K562 (cell line): ENCODE results near the gene LPCAT3. TPM values are rescaled to one million over a fixed set of nuclear protein-coding genes. Genes with fewer than 3 reads are reported as not detected.

Experiments
- ATAC-seq: fragments of 200-7000 bp; cut with Tn5 transposase; 3 replicates; pipeline ENCODE4 v1.9.1; 2020; ENCODE audit warnings: moderate library complexity
- BruUV-seq: library from RNA; stranded (reverse); fragments of 400-500 nt; replicated peaks from 2 replicates; lab custom pipeline; 2021; lab: Mats Ljungman, UMichigan
- CTCF ChIA-PET: fragments of 300-600 bp; formaldehyde crosslinking; extraction: SDS; loops from one replicate; lab custom pipeline; 2021; ENCODE audit warnings: low intra/inter-chr PET ratio; lab: Yijun Ruan, JAX
- POLR2A ChIA-PET: fragments of 300-600, 350-650 bp; sonication (Branson Sonifier 250); formaldehyde crosslinking; extraction: SDS; loops from one replicate; lab custom pipeline; 2021; ENCODE audit warnings: antibody characterized with exemption, inconsistent platforms; lab: Yijun Ruan, JAX
- DNase-seq, 4 experiments: peaks; one replicate each; pipeline versions ENCODE4 v3.0.0 to v3.0.0-alpha.2; 2011 to 2018; ENCODE audit warnings: low spot score in 3 of 4, mixed read lengths in 3 of 4; ENCODE audit errors: extremely low read depth in 1 of 4
- FAIRE-seq: peaks from 2 replicates; lab custom pipeline; 2011; peaks lifted over from hg19 to GRCh38; lab: Jason Lieb, UNC
- H2AFZ ChIP-seq: 2 replicates; pipeline ENCODE4 v1.6.0; 2011; ENCODE audit warnings: low read depth, low read length, control low read depth, inconsistent platforms
- H3K27ac ChIP-seq: fragments of 200-600 bp; 3 replicates; pipeline ENCODE4 v1.8.0; 2011; ENCODE audit warnings: low read depth, mild to moderate bottlenecking, control low read depth, inconsistent platforms, low read length, moderate library complexity, mixed read lengths; ENCODE audit errors: extremely low read depth
- H3K27me3 ChIP-seq, 2 experiments: fragments of 300-600 bp in 1 of 2; 2 replicates in 1 of 2; 3 replicates in 1 of 2; pipeline versions ENCODE4 v1.6.0 to v1.8.0; 2011; ENCODE audit warnings: inconsistent platforms in 2 of 2, low read length in 2 of 2, mild to moderate bottlenecking in 1 of 2, mixed read lengths in 1 of 2, moderate library complexity in 1 of 2; ENCODE audit not compliant: control insufficient read depth in 2 of 2, insufficient read depth in 2 of 2
- H3K36me3 ChIP-seq: fragments of 300-600 bp; 3 replicates; pipeline ENCODE4 v1.8.0; 2011; ENCODE audit warnings: mild to moderate bottlenecking, low read length, inconsistent platforms; ENCODE audit not compliant: control insufficient read depth, insufficient read depth
- H3K4me1 ChIP-seq, 2 experiments: fragments of 200-600 bp in 1 of 2; replicated peaks in 1 of 2; 2 replicates in 1 of 2; 3 replicates in 1 of 2; pipeline versions ENCODE4 v1.5.1 to v1.8.0; 2011; ENCODE audit warnings: inconsistent platforms in 2 of 2, low read length in 2 of 2, mild to moderate bottlenecking in 1 of 2, mixed read lengths in 1 of 2, moderate library complexity in 1 of 2; ENCODE audit not compliant: control insufficient read depth in 2 of 2, insufficient read depth in 2 of 2
- H3K4me2 ChIP-seq: 2 replicates; pipeline ENCODE4 v1.6.1; 2011; ENCODE audit warnings: low read length, control low read depth, inconsistent platforms, mixed read lengths; ENCODE audit not compliant: insufficient read depth
- H3K4me3 ChIP-seq: fragments of 200-600 bp; sonication (generic), shearing (Covaris generic); 2 replicates; pipeline ENCODE4 v1.5.1; 2016; ENCODE audit warnings: control low read depth, inconsistent platforms
- H3K79me2 ChIP-seq: fragments of 200-600 bp; 3 replicates; pipeline ENCODE4 v1.8.0; 2011; ENCODE audit warnings: low read length, inconsistent platforms; ENCODE audit not compliant: control insufficient read depth, insufficient read depth
- H3K9ac ChIP-seq, 2 experiments: 2 replicates each; pipeline versions ENCODE4 v1.6.0 to v1.6.1; 2011; ENCODE audit warnings: low read depth in 2 of 2, low read length in 2 of 2, control low read depth in 1 of 2, inconsistent platforms in 1 of 2, mild to moderate bottlenecking in 1 of 2, mixed read lengths in 1 of 2; ENCODE audit not compliant: insufficient read depth in 1 of 2
- H3K9me1 ChIP-seq: one replicate; pipeline ENCODE4 v1.6.0; 2011; ENCODE audit warnings: inconsistent platforms, mild to moderate bottlenecking, low read length, moderate library complexity; ENCODE audit not compliant: control insufficient read depth, insufficient read depth
- H3K9me3 ChIP-seq: replicated peaks from 2 replicates; pipeline ENCODE4 v1.5.1; 2011; ENCODE audit warnings: low read depth, low read length, inconsistent platforms; ENCODE audit not compliant: control insufficient read depth, insufficient read depth
- H4K20me1 ChIP-seq: replicated peaks from 2 replicates; pipeline ENCODE4 v1.6.1; 2011; ENCODE audit warnings: low read length, inconsistent platforms, mixed read lengths; ENCODE audit not compliant: control insufficient read depth, insufficient read depth
- BRF1 ChIP-seq: IDR thresholded peaks from 3 replicates; pipeline ENCODE4 v1.6.1; 2011; ENCODE audit warnings: borderline replicate concordance, mild to moderate bottlenecking; ENCODE audit not compliant: insufficient read length; ENCODE audit errors: extremely low read depth
- CC2D1A ChIP-seq: fragments of 450-650 bp; IDR thresholded peaks from 2 replicates; pipeline ENCODE4 v1.6.1; 2017; ENCODE audit warnings: mild to moderate bottlenecking
- DACH1 ChIP-seq: fragments of 450-650 bp; IDR thresholded peaks from 2 replicates; pipeline ENCODE4 v1.6.1; 2018; ENCODE audit not compliant: partially characterized antibody
- GABPB1 ChIP-seq: sonication (generic); formaldehyde crosslinking; IDR thresholded peaks from 2 replicates; pipeline ENCODE4 v1.8.0; 2022; ENCODE audit warnings: mild to moderate bottlenecking, missing genetic modification reagents
- LCOR ChIP-seq: sonication (generic); formaldehyde crosslinking; IDR thresholded peaks from 2 replicates; pipeline ENCODE4 v1.8.0; 2022; ENCODE audit warnings: mild to moderate bottlenecking, missing genetic modification reagents
- MCM7 ChIP-seq, 2 experiments: fragments of 450-650 bp; IDR thresholded peaks; 2 replicates each; pipeline ENCODE4 v1.6.1; 2016 to 2018
- MTA1 ChIP-seq: fragments of 450-650 bp; IDR thresholded peaks from 2 replicates; pipeline ENCODE4 v1.6.1; 2017; ENCODE audit warnings: borderline replicate concordance
- PTRF ChIP-seq: fragments of 450-650 bp; IDR thresholded peaks from 2 replicates; pipeline ENCODE4 v1.6.1; 2016; ENCODE audit warnings: mild to moderate bottlenecking, missing genetic modification characterization, missing compliant biosample characterization
- RAD51 ChIP-seq: fragments of 450-650 bp; IDR thresholded peaks from 2 replicates; pipeline ENCODE4 v1.7.1; 2016; ENCODE audit warnings: low read depth, mild to moderate bottlenecking, borderline replicate concordance
- RFX7 ChIP-seq: fragments of 250-450 bp; sonication (Bioruptor Pico); IDR thresholded peaks from 2 replicates; pipeline ENCODE4 v1.5.1; 2021; ENCODE audit warnings: mild to moderate bottlenecking
- SRSF9 ChIP-seq: fragments of 200-400 bp; formaldehyde crosslinking; IDR thresholded peaks from 2 replicates; pipeline ENCODE4 v1.6.1; 2017; ENCODE audit warnings: low read depth, low read length, borderline replicate concordance
- YY1 ChIP-seq, 3 experiments: IDR thresholded peaks; 2 replicates each; pipeline ENCODE4 v1.6.1; 2011; ENCODE audit warnings: low read length in 2 of 3, mild to moderate bottlenecking in 2 of 3, moderate library complexity in 2 of 3, borderline replicate concordance in 1 of 3, control low read depth in 1 of 3, low read depth in 1 of 3; ENCODE audit not compliant: insufficient read depth in 3 of 3, insufficient replicate concordance in 2 of 3, control insufficient read depth in 1 of 3, insufficient read length in 1 of 3; ENCODE audit errors: extremely low read depth in 1 of 3
- ZNF316 ChIP-seq: fragments of 450-650 bp; IDR thresholded peaks from 2 replicates; pipeline ENCODE4 v1.6.1; 2016
- ZNF740 ChIP-seq, 3 experiments: fragments of 200-800 bp in 1 of 3; sonication (Bioruptor generic) in 1 of 3; sonication (generic) in 1 of 3; formaldehyde crosslinking in 1 of 3; IDR thresholded peaks; 2 replicates each; pipeline versions ENCODE4 v1.6.1 to v1.8.0; 2016 to 2022; ENCODE audit warnings: mild to moderate bottlenecking in 2 of 3, missing compliant biosample characterization in 2 of 3, missing genetic modification characterization in 2 of 3, missing genetic modification reagents in 1 of 3
- WGBS: fragments of 100-300 bp; shearing (Covaris generic); methylation state at CpG from one replicate; pipeline ENCODE4 v1.1.6; 2016; ENCODE audit warnings: low coverage, mixed read lengths; ENCODE audit not compliant: insufficient coverage; ENCODE audit errors: missing lambda C conversion rate; 5-methylcytosine and 5-hydroxymethylcytosine counted together
- in situ Hi-C: fragments of 300-500 bp; cut with MboI; formaldehyde crosslinking; loops from 4 replicates; pipeline ENCODE4 v1.15.0; 2018; ENCODE audit warnings: inconsistent platforms, mixed read lengths
- intact Hi-C: fragments of 100-400 bp; cut with micrococcal nuclease; formaldehyde crosslinking; loops from 2 replicates; pipeline ENCODE4 v1.14.2; 2022
- polyA plus RNA-seq, 8 experiments: library from polyadenylated mRNA; depleted of rRNA in 4 of 8; stranded (reverse) in 5 of 8; unstranded in 3 of 8; fragments of >200 nt; fragmentation: Nextera tagmentation in 2 of 8; fragmentation: Illumina TruSeq in 1 of 8; extraction: Ambion mirVana in 2 of 8; extraction: Trizol in 1 of 8; gene quantifications; 2 replicates each; pipeline versions ENCODE4 v1.2.1 to v1.2.3, GENCODE V29; 2011 to 2014; ENCODE audit warnings: inconsistent platforms in 1 of 8, missing spikeins in 1 of 8
- total RNA-seq, 7 experiments: library from RNA; depleted of rRNA in 6 of 7; stranded (reverse); fragments of >200 nt in 6 of 7; fragmentation: Illumina TruSeq in 2 of 7; extraction: Trizol in 2 of 7; gene quantifications; 2 replicates each; pipeline versions ENCODE4 v1.2.1 to v1.2.3, GENCODE V29; 2011 to 2021; ENCODE audit warnings: low replicate concordance in 1 of 7
- TF ChIP-seq, protein P1 (sequence below): fragments of 450-650 bp; formaldehyde crosslinking; IDR thresholded peaks from 2 replicates; pipeline ENCODE4 v1.4.0; 2022; ENCODE audit warnings: missing genetic modification characterization

LPCAT3 gene
- total and polyA plus RNA-seq, 9 of the 15 experiments (the other 6 are each of a cell fraction or from before 2014, with no cell fraction given): 4.9 to 52.5 (median 25.3) TPM

- FAIRE-seq: no peak
- whole genome bisulfite sequencing: 25% methylated on average over 5 of the region's 13 CpGs
- no peak for TF ChIP-seq YY1 (IDR thresholded peaks at IDR 0.05; ENCODE audit: borderline replicate concordance in 1 of 3, control insufficient read depth in 1 of 3, extremely low read depth in 1 of 3, insufficient read depth in 3 of 3, insufficient read length in 1 of 3, insufficient replicate concordance in 2 of 3, low read depth in 1 of 3, low read length in 2 of 3)
- no peak for TF ChIP-seq BRF1
- no peak for TF ChIP-seq MCM7 (IDR thresholded peaks at IDR 0.05)
- no peak for TF ChIP-seq CC2D1A
- TF ChIP-seq MTA1: no peak
- TF ChIP-seq, protein P1, sequence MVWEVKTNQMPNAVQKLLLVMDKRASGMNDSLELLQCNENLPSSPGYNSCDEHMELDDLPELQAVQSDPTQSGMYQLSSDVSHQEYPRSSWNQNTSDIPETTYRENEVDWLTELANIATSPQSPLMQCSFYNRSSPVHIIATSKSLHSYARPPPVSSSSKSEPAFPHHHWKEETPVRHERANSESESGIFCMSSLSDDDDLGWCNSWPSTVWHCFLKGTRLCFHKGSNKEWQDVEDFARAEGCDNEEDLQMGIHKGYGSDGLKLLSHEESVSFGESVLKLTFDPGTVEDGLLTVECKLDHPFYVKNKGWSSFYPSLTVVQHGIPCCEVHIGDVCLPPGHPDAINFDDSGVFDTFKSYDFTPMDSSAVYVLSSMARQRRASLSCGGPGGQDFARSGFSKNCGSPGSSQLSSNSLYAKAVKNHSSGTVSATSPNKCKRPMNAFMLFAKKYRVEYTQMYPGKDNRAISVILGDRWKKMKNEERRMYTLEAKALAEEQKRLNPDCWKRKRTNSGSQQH (CRISPR knock-in tag): no peak
- no peak for TF ChIP-seq RFX7
- TF ChIP-seq RAD51: no peak
- no peak for TF ChIP-seq ZNF316
- no peak for TF ChIP-seq ZNF740 (CRISPR knock-in tag; IDR thresholded peaks at IDR 0.05)
- no peak for TF ChIP-seq ZNF740 (tag; IDR thresholded peaks at IDR 0.05)
- TF ChIP-seq PTRF (tag): no peak
- TF ChIP-seq LCOR (CRISPR knock-in tag): no peak
- TF ChIP-seq GABPB1: no peak
- TF ChIP-seq SRSF9: no peak
- no peak for TF ChIP-seq DACH1
- Histone ChIP-seq H3K36me3 (no peaks in the 10 kb centered on the region), H4K20me1 (no peaks in the 10 kb centered on the region), H3K4me1 (peaks cover 11 to 18% of the 10 kb centered on the region in 2 experiments; a peak in 3 of 5 replicates), H3K9ac (no peak overlapping the region), H3K9me3 (no peaks in the 10 kb centered on the region), H3K4me2 (no peak overlapping the region), H2AFZ (0 out of 2 replicates have a peak overlapping the region, but pooled peaks have one; percentile 42), H3K9me1 (no peaks in the 10 kb centered on the region), H3K27me3 (no peaks in the 10 kb centered on the region), H3K27ac (no peak overlapping the region), H3K4me3 (no peak overlapping the region), H3K79me2 (no peaks in the 10 kb centered on the region)
- CTCF ChIA-PET: interaction anchor here (0.6 to 2.1 kb wide), 6 partner anchors 31 to 83 kb away, joined by 3 to 25 read pairs (median 4); partner anchors contain the start of genes C1R and C1RL
- POLR2A ChIA-PET: interaction anchor here (0.5 kb wide), 1 partner anchor 12 kb away, joined by 3 read pairs; no protein-coding TSS in a partner anchor
- ATAC-seq: no peak
- no TSS peak for BruUV-seq
- in situ Hi-C loops (no loop called here), intact Hi-C loops (loop anchor here (2.0 kb wide), 1 partner anchor 32 kb away; the partner anchor contains the start of gene C1R)
- no peak for DNase-seq
Measured at GRCh38 chr12:7061138-7061537, 42.9 kb upstream of the LPCAT3 start.
